GM12891 (cell line): Measurements from ENCODE around the gene IQCN.

ENCODE experiments used
- PAX5 ChIP-seq: IDR thresholded peaks from 2 replicates; pipeline ENCODE4 v1.6.1; 2011; ENCODE audit warnings: low read length, moderate library complexity, mild to moderate bottlenecking; ENCODE audit not compliant: insufficient read depth, severe bottlenecking
- POLR2A ChIP-seq: IDR thresholded peaks from 2 replicates; pipeline ENCODE4 v1.6.1; 2011; ENCODE audit warnings: low read depth, low read length, control low read depth
- POLR2AphosphoS5 ChIP-seq: IDR thresholded peaks from 2 replicates; pipeline ENCODE4 v1.6.1; 2011; ENCODE audit warnings: low read depth, low read length, control low read depth
- POU2F2 ChIP-seq: IDR thresholded peaks from 2 replicates; pipeline ENCODE4 v1.6.1; 2011; ENCODE audit warnings: low read depth, mild to moderate bottlenecking, control low read depth, low read length, moderate library complexity
- SPI1 ChIP-seq: IDR thresholded peaks from 2 replicates; pipeline ENCODE4 v1.6.1; 2011; ENCODE audit warnings: low read depth, low read length, control low read depth
- TAF1 ChIP-seq: IDR thresholded peaks from 2 replicates; pipeline ENCODE4 v1.6.1; 2011; ENCODE audit warnings: low read depth, low read length, control low read depth

DNA sequence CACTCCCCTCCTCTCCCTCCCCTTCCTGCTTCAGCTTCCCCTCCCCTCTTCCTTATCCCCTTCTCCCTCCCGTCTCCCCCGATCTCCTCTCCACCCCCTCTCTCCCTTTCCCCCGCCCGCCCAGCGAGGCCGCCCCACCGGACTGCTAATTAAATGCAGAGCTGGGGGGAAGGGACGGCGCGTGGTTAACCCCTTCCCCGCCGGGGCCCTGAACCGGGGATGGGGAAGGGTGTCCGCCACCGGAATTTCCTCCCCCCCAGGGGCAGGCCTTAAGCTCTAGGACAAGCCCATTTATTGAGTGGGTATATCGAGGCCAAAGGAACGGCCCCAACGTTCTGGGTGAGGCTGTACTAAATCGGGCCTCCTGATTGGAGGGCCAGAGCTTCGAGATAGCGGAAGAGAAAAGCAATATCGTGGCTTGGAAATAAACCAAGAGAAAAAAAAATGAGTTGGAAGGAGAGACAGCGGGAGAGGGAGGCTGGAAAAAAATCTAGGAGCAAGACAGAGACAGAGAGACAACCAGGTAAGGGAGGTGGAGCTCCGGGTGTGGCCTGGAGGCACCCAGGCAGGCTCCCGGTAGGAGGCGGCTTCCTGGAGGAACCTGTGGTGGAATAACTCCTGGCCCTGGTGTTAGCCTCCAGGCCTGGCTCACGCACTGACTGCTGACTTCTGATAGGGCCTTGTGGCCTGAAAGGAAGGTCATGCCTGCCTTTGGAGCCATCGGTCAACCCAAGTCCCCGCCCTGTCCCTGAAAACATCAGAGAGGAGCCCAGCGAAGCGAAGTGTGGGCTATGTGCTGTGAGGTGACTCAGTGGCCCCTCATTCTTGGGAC, 18.8 kb upstream of the IQCN start:
- no peak for TF ChIP-seq POLR2A
- no peak for TF ChIP-seq TAF1
- TF ChIP-seq POLR2AphosphoS5, result no peak
- no peak for TF ChIP-seq SPI1
- no peak for TF ChIP-seq PAX5
- TF ChIP-seq POU2F2, result no peak
